ENCODE measurements around the gene CIROP.

The CIROP gene

DNA sequence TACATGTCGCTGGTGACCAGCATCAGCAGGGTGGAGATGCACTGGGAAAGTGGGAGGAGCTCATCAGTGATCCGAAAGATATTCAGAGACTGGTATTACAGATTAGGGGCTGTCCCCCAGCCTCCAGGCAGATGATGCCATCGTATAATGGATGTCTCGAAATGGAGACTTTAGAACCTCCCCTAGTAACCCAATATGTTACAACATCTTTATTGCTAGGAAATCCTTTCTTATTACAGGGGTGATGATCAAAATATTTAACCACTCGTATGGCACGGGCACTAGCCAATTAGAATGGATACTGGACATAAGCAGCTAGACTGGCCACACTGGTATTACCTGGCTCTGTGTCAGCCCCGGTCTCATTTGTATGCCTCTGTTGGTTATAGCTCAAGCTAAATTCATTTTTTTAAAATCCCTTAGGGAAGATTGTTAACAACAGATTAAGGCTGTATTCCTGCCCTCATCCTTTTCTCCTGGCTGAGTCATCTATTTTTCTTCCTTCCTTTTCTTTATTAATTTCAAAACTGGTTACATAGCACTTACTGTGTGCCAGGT is 25.0 kb upstream of the CIROP start:
- no peak for FAIRE-seq

- FAIRE-seq: no peak
These were observed 24.4 kb upstream of the CIROP start for GRCh38 chr14:23128969-23129758.

- no peak for FAIRE-seq
These were observed 23.1 kb upstream of the CIROP start for GRCh38 chr14:23127861-23128260.

DNA sequence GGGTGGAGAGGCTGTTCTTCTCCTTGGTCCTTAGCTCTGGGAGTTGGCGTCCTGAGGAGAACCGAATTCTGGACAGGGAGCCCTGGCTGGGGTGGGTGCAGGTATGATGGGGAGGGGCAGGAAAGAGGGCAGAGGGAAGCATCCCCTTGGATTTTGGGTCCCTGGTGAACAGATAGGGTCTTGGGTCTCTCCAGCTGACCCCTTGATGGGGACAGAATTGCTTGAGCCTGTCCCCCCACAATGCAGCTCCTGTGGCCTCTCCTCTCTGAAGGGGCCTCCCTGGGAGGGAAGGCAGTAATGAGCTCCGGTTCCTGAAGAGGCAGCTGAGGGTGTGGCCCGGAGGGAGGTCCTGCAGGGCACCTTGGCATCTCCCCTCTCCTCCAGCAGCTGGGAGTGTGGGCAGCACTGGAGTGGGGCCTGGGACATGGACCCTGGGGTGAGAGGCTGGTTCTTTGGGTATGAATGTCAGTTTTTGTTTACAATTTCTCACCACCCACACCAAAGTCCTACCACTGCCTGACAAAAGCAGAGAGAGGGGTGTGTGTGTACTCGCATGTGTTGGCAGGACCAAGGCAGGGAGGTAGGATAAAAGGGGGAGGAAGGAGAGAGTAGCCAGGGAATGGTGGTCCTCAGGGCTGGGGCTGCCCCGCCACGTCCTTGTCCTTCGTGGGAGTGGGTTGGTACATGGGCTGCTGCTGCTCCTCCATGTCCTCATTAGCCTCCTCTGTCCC is 21.9 kb upstream of the CIROP start:
- no peak for FAIRE-seq

DNA sequence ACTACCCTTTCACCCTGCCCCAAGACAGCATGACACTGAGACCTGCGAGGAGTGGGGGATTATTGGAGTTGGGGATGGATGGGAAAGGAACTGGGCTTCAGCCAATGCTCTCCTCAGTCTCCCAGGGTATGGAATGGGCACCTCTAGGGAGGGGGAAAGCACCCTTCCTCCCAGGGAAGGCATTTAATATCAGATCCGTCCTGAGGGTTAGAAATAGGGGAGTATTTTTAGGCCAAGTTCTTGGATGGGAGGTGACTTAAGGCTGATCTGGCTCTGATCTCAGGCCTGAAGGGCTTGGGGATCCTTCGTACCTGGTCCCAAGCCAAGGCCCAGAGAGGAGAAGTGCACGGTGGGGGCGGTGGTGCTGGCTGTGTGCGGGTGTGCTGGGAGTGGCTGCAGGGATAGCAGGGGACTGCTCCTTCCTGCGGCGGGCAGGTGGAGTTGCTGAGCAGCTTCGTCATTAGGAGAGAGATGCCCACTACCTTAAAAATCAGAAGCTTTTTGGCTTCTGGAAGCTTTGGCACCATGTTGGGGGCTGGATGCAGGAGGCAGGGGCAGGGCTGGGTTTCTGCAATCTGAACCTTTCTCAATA is 21.2 kb upstream of the CIROP start:
- FAIRE-seq: no peak

DNA sequence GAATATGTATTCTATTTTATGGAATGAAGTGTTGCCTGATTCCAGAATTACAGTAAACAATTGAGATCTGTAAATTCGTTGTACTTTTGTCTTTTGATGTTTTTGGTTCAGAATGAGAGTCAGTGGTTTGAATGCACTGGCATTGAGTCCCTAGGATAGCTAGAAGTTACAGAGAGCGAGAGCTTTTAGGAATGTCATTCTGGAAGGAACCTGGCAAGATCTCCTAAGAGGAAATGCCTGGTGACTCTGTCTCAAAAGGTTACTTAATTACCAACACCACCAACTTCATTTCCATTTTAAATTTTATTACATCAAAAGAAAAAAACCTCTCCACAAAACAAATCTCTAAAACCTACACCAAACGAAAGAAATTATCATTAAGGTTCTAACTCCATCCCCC is 20.2 kb upstream of the CIROP start:
- no peak for FAIRE-seq

GRCh38 chr14:23124337-23124954 is 19.7 kb upstream of the CIROP start:
- FAIRE-seq: no peak

GRCh38 chr14:23123419-23123818 is 18.6 kb upstream of the CIROP start:
- no peak for FAIRE-seq

DNA sequence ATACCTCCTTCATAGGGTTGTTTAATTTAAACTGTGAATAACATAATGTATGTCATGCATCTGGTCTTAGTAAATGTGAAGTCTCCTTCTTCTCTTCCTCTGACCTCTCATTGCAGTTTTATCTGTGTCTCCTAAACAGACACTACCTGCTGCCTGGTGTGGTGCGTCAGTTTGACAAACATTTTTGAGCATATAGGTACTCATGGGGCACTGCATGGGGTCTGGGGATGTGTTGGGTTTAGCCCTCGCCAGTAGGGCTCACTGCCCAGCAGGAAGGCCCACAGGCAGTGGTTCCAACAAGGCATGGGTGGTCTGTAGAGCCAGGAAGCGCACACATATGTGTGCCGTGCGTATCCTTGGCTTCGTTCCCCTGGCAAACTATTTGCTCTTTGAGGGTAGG is 17.3 kb upstream of the CIROP start:
- FAIRE-seq: no peak

GRCh38 chr14:23121361-23121771 is 16.6 kb upstream of the CIROP start:
- no peak for FAIRE-seq

- FAIRE-seq: no peak
These were observed 15.9 kb upstream of the CIROP start for GRCh38 chr14:23120541-23121251.

DNA sequence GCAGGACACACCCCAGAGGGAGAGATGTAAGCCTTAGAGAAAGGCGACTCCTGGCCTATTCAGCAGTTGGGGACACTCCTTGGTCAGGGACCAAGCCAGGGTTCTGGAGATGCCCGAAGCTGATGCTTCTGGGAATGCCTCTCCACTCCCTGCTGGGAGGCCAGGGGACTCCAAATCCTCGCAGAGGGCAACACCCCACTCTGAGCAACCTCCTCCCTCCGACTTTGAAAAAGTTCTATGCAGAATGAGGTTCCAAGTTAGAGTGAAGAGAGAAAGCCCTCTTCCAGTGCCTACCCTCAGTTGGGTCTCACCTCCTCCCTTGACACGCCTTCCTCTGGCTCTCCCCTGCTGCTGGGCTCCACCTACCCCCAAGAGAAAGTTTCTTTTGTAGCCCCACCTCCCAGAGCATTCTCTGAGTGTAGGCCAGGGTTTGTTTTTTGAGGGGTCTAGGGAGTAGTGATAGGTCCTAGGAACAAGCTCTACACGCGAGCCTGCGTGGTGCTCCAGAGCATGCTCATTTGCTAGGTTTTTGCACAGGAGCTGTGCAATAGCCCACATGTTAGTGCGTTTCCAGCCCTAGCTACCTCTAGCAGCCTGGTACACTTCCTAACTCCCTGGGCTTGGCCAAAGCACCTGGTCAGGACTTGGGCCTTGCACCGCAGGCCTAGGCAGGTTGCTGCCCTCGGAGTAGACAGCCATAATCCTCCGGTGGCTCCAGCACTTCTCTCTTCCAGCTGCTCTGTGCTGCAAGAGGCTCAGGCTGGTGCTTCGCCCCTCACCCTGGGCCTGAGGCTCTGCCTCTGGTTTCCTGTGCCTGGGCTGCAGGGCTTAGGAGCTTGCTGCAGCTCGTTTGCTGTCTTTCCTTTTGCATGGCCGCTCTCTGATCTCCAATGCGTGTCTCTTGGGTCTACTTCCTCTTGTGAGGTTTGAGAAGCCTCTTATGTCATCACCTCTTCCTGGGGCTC is 14.9 kb upstream of the CIROP start:
- FAIRE-seq: no peak

DNA sequence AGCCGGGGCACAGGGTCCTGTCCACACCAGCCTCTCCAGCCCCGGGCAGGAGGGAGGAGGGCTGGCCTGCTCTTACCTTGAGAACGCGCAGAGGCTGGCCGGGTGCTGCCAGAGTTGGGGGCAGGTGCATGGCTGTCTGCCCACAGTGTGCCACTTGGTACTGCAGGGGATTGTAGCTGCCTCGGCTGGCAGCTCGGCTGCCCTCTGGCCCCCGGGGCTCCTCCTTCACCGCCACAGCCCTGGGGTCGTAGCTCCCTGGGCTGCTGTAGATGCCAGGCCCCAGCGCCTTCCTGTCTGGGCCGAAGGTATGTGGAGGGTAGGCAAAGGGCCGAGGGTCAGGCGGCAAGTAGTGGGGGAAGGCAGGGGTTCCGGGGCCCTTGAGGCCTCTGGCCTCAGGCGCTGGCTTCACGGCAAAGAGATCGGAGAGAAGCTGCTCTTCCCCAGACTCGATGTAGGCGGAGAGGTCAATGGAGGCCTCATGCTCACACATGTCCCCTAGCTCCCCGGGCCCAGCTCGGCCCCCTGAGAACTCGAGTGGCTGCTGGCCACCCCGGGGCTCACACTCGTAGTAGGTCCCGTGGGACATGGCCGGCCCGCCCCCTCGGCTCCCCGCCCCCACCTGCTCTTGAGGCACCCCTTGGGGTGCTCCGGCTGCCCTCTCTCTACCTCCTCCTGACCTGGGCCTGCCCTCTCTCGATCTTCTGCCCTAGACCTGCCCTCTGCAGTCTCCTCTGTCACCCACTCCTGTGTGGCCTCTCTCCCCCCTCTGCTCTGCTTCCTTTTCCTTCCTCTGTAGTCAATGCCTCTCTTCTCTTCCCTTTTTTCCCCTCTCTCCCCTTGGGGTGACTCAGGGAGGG is 13.9 kb upstream of the CIROP start, which contains the start of gene CEBPE:
Gene CEBPE (minus strand): TSS at position 750 of the 857 bp plus-strand sequence. CDS start 164 bp downstream, at position 586.
- FAIRE-seq: no peak

- FAIRE-seq: no peak
These were observed 12.7 kb upstream of the CIROP start for GRCh38 chr14:23117371-23118020.

DNA sequence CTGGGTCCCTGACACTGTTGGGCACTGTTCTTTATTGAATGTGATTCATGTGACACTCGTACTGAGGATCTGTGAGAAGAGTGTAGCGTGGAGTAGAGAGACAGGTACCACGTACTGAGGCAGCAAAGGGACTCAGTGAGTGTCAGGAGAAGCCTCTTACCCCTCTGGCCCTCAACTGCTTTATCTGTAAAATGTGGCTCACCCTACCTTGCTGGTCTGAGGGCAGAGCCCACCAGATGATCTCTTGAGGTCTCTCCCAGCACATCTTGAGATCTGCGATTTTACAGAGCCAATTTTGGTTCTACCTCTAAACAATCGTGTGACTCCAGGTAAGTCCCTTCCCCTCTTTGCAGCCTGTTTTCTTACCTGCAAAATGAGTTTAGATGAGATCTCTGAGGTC is 11.1 kb upstream of the CIROP start:
- no peak for FAIRE-seq

DNA sequence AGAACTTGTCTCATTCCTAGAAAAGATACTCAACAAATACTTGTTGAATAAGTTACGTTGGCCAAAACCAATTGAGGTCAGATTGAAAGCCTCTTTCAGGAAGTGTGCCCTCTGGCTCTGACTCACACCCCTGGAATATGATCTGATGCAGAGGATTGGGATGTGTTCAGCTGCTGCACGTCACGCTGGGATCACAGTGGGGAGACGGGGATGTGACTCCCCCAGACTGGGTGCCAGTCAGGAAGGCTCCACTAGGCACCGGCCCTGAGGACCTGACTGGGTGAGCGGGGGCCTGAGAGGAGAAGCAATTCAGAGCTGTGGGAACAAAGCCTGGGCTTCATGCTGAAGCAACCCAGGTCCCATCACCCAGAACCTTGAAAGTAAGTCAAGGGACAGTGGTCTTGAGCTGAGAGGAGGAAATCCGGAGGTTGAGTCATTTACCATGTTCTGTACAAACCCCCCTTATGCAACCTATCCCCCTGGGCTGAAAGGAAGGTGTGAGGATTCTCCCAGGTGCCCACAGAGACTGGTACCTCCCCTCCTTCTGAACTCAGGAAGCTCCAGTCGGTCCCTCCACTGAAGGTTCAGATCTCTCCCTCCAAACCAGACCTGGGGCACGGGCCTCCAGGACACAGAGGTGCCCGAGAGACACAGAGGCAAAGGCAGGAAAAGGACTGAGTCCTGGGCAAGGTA is 10.4 kb upstream of the CIROP start:
- FAIRE-seq: no peak

DNA sequence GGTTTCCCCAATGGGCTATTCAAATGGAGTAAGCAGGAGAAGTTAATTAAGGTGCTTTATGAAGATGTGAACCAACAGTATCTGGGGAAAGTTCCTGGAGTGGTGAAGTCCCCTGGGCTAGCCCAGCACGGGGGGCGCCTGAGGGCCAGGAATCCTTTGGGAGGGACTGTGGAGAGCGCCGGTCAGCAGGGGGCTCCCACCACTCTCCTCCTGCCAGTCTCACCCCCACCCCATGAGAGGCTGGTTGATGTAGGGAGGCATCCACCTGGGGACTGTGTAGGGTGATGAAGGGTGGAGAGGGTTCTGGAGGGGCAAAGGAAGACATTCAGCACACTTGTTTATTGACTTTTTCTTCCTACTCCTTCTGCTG is 9.9 kb upstream of the CIROP start:
- no peak for FAIRE-seq

- no peak for FAIRE-seq
These were observed 9.3 kb upstream of the CIROP start for GRCh38 chr14:23114120-23114458.

GRCh38 chr14:23113431-23114119 is 8.8 kb upstream of the CIROP start:
- no peak for FAIRE-seq
